GM21723 (cell line): Measurements from ENCODE around the gene DIS3L2.
"Not testable (repeated sequence)": the region's sequence is repeated elsewhere in the genome, so short reads cannot be mapped to it uniquely, and the experiment has no call there.

Experiments used
- ATAC-seq: cut with Tn5 transposase; IDR thresholded peaks from one replicate; pipeline ENCODE4 v1.9.1; 2021; ENCODE audit warnings: mild to moderate bottlenecking, moderate library complexity; ENCODE audit not compliant: unreplicated experiment

The DIS3L2 gene

DNA sequence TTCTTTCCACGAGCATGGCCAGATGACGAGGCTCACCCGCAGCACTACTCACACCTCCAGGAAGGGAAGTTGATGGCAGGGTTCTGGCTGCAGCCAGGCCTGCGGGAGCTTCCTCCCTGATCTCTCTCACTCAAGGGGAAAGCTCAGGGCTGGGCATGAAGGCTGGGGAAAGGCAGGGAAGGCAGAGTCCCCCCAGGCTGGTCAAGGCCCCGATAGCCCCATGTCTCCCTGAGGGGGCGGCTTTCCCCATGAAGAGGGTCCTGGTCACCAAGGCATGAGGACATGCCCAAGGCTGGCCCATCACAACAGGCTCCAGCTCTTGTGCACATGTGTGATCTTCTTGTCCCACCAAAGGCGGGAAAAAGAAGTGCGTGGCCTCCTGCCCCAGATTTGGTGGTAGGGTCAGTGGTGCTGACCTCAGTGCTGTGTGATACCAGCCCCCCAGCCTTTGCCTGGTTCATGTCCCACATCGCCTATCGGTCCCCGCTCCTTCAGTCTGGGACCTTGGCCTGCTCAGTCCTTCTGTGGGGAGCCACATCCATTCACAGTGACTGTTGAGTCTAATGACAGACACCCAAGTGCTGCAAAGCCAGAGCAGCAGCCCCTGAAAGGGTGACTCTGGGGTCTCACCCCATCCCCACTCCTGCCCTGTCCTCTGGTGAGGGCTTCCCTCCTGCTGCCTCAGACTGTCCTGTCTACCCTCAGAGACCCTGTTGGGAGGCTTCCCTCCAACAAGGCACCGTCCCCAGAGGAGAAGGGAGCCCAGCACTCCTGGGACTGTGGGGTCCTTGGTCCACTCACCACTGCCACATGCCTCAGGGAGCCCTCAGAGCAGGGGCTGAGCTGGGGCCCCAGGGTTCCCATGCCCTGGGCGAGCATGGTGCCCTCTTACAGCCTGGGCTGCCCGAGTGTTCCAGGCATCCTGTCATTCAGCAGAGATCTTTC is 367.3 kb downstream of the DIS3L2 start:
- no peak for ATAC-seq

DNA sequence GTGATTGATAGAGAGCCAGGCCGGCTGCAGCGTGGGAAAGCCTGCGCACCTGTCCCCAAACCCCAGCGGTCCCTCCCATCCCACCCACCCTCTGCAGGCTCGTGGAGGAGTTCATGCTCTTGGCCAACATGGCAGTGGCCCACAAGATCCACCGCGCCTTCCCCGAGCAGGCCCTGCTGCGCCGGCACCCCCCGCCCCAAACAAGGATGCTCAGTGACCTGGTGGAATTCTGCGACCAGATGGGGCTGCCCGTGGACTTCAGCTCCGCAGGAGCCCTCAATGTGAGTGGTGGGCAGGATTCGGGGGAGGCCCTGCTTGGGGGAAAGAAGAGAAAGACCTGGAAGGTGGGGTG is 368.2 kb downstream of the DIS3L2 start:
- no peak for ATAC-seq

DNA sequence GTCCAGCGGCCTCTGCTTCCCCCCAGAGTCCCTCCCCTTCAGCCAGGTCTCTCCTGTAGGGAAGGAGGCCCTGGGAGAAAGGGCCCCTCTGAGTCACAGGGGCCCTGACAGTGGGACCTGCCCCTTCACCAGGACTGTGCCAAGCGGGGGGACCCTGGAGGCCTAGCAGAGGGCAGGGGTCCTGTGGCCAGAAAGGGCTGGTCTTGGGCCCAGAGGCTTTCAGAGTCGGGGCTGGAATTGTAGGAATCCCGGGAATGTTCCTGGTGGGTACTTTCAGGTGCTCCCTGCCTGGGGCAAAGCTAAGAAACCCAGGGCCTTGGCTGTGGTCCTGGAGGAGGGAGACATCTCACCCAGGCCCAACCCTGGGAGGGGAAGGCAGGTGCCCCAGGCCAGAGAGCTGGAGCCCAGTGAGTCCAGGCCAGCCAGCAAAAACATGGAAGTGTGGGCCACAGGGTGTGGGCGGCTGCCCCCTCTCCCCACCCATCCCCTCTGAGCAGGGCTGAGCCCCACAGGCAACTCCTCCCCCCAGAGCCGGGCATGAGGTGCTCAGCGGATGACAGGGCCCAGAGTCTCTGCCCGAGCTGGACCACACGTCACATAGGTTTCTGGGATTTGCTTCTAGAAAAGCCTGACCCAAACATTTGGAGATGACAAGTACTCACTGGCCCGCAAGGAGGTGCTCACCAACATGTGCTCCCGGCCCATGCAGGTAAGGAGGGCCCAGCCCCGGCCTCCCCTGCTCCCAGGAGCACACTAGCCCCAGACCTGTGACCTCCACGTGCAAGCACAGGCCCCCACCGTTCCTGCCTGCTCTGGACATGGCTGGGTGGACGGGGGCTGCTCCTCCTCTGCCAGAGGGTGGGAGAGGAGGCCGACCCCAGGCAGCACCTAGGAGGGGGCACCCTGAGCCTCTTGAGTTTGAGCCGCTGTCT is 368.8 kb downstream of the DIS3L2 start:
- no peak for ATAC-seq

- not testable (repeated sequence) for ATAC-seq
Measured at GRCh38 chr2:232331061-232331460, 369.5 kb downstream of the DIS3L2 start.

GRCh38 chr2:232331641-232332040 is 370.1 kb downstream of the DIS3L2 start:
- not testable (repeated sequence) for ATAC-seq

DNA sequence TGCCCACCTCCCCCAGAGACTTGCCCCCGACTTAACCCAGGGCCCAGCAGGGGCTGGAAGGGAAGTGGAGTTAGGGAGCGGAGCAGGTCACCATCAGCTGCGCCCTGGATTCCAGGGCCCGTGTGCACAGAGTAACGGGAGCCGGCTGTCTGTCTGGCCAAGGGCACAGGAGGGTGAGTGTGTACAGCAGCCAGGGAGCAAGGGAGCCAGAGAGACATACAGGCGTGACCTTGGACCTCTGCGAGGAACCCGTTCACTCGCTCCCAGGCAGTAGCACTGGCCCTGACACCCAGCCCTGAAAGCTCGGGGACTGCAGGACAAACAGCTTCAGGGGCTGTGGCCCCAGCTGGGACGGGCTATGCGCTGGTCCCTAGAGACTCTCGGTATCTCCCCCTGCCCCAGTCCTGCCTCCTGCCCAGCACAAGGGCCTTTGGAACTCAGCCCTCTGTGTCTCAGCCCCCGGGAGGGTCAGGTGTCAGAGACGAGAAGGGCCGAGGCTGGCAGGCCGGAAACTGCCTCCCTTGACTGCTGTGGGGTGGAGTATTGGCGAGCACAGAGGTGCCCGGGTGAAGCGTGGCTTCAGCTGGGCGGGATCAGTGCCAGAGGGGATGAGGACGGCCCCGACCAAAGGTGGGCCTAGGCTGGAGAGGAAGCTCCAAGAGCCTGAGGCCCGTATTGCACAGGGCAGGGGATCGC is 370.9 kb downstream of the DIS3L2 start:
- not testable (repeated sequence) for ATAC-seq

GRCh38 chr2:232332940-232333259 is 371.4 kb downstream of the DIS3L2 start:
- no peak for ATAC-seq

DNA sequence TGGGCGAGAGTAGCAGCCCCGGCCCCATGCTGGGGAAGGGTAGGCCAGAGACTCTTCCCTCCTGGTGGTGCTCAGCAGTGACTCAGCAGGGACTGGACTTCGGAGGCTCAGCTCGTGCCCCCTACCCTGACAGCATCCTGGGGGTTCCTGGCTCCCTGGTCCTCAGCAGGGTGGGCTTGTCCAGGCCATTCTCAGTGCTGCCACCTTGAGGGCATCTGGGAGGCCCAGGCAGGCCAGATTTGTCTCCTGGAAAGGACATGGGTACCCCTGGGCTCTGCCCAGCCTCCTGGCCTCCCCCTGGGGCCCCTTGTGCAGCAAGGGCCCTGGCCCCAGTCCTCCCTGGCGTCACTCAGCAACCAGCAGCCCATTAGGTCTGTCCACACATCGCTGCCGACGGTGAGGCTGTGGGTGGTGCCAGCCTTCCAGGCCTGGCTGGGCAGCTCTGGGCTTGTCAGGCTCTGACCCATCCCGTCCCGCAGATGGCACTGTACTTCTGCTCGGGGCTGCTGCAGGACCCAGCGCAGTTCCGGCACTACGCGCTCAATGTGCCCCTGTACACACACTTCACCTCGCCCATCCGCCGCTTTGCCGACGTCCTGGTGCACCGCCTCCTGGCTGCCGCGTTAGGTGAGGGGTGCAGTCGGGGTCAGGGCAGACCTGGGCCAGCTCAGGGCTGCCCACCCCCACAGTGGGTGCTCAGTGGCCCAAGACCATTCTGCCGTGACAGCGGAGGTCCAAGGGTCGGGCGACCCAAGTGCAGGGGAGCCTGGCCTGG is 372.0 kb downstream of the DIS3L2 start:
- ATAC-seq, result no peak

DNA sequence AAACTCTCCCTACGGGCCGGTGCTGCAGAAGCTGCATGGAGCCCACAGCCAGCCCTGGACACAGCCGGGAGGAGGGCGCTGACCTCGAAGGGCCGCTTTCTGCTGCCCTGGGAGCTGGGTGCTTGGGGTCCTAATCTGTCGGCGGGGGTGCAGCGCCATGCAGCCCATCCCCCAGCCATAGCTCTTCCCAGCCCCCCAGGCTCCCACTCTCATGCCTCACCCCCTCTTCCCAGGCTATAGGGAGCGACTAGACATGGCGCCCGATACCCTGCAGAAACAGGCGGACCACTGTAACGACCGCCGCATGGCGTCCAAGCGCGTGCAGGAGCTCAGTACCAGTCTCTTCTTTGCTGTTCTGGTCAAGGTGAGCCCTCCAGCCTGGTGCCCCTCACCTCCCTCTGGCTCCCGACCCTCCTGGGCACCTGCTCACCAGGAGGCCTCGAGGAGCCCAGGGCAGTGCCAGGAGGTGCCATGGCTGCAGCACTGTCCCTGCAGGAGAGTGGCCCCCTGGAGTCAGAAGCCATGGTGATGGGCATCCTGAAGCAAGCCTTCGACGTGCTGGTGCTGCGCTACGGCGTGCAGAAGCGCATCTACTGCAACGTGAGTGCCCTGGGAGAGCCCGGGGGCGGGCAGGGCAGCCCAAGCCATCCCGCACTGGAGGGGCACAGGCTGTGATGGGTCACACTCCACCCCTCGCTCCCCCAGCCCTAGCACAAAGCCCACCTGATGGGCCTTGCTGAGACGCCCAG is 372.8 kb downstream of the DIS3L2 start:
- ATAC-seq, result not testable (repeated sequence)

DNA sequence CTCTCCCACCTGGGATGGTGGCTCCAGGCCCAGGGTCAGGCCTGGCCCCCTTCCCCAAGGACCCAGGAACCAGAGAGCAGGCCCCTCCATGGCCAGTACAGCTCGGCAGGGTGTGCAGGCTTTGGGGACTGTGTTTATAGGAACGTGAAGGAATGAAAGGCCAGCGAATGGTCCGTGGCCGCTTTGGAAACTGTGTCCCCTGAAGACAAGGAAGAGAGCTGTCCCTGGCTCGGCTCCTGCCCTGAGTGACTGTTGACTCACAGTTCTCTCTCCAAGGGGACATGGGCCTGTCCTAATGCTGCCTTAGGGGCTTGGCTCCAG is 373.3 kb downstream of the DIS3L2 start:
- ATAC-seq, result not testable (repeated sequence)

- ATAC-seq, result not testable (repeated sequence)
Measured at GRCh38 chr2:232335206-232335858, 373.8 kb downstream of the DIS3L2 start.

DNA sequence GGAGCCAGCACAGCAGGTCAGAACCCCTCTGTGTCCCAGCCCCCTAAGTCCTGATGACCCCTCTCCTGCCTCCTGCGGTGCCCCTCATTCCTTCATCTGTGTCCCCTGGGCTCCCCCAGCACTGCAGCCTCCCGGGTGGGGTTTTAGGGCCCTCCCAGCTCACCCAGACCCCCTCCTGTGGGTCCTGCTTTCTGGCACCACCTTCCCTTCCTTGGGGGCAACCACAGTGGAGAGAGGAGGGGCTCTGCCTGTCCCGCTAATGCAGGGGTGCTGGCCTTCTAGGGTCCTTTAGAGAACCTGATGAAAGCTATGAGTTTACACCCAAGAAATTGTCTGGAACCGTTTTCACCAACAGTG is 374.3 kb downstream of the DIS3L2 start:
- ATAC-seq, result no peak

- no peak for ATAC-seq
Measured at GRCh38 chr2:232336241-232336736, 374.8 kb downstream of the DIS3L2 start.

DNA sequence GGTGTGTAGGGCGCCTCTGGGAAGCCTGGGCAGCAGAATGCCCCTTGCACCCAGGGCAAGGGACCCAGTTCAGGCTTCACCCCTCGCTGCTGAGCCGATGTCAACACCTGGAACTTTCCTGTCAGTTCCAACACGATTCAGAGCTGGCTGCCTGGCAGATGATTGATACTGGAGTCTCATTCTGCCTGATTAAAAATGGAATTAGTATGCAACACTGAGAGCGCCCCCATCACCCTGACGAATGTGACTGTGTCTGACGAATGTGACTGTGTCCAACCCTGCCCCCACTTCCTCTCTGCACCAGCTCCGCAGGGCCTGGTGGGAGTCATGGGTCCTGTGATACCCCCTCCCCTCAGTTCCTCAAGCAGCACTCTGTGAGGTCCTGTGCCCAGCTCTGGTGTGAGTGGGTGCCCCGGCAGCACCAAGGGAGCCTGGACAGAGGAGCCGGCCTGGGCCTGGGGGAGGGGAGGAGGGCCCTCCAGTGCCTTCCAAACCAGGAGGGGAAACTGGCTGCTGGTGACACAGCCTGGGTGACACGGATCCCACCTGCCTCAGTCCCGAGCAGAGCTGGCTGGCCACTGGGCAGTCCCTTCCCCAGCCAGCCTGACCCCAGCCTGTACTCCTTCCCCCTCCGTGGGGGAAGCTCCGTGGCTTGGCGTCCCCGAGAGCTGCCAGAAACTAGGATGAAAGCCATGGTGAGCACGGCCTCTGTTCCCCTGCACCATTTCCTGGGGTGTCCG is 375.6 kb downstream of the DIS3L2 start:
- no peak for ATAC-seq

- ATAC-seq, result not testable (repeated sequence)
Measured at GRCh38 chr2:232338094-232338758, 376.7 kb downstream of the DIS3L2 start.

GRCh38 chr2:232338759-232339106 is 377.2 kb downstream of the DIS3L2 start:
- no peak for ATAC-seq

DNA sequence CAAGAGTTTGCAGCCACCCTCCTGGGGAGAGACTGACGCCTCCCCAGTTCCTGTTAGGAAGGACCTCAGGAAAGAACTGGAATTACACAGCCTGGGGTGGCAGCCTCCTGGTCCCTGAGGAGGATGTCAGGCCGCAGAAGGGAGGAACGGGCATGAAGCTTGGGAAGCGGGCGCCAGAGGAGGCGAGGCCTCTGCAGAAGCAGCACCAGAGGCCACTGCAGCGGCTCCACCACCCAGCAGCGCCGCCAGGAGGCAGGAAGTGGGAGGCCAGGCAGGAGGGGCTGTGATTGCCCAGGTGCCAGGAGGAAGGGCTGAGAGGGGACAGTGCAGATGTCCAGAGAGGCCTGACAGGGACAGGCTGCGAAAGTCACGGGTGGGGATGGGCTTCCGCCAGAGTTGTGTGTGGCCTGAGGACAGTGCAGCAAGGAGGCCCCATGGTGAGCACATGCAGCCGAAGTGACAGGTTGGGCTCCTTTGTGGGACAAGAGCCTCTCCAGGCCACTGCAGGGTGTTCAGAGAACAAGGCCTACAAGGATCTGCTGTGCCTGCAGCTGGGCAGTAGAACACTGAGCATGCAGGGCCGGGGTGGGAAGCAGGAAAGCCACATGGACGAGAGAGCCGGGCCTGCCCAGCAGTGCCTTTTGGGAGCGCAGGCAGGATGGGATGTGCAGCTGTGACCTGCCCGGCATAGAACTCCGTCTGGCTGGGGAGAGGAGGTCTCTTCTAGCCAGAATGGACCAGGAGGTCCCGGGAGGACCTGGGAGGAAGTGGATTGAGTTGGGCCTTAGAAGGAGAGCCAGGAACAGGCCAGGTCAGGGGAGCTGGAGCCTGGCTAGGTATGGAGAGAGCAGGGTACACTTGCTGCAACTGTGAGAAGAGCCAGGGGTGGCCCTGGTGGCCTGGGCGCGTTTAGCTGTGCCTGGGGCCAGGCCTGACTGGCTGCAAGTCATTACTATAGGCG is 377.9 kb downstream of the DIS3L2 start:
- no peak for ATAC-seq
